ENCODE measurements around the gene VTI1B. TPM values are rescaled to one million over a fixed set of nuclear protein-coding genes. Genes with fewer than 3 reads are reported as not detected.
A peak's percentile ranks its signal among the peaks of the same experiment; 100 is the strongest.

VTI1B gene
- total and polyA plus RNA-seq, 4 donors = 26.5 to 76.3 (median 28.9) TPM

GRCh38 chr14:67638642-67639041 lies 35.8 kb downstream of the VTI1B start (continued):
- no peak for TF ChIP-seq RXRA (IDR thresholded peaks at IDR 0.05)
- TF ChIP-seq GABPA (IDR thresholded peaks at IDR 0.05 in 1 of 2, conservative IDR thresholded peaks at IDR 0.05 in 1 of 2) = no peak
- no peak for TF ChIP-seq ATF3 (IDR thresholded peaks at IDR 0.05)
- no peak for TF ChIP-seq RAD21 (IDR thresholded peaks at IDR 0.05)
- no peak for TF ChIP-seq NR2F2 (IDR thresholded peaks at IDR 0.05)
- TF ChIP-seq YY1 (IDR thresholded peaks at IDR 0.05) = no peak

- no peak overlapping the region for H3K27ac ChIP-seq (ENCODE audit: low read depth in 1 of 2, low read length in 2 of 2)
- no peaks in the 10 kb centered on the region for H3K4me1 ChIP-seq (ENCODE audit: control insufficient read depth in 4 of 4, insufficient read depth in 4 of 4, low read length in 3 of 4)
- H3K4me3 ChIP-seq (ENCODE audit: low read depth in 1 of 3, low read length in 3 of 3) = no peak overlapping the region
- no peaks in the 10 kb centered on the region for H3K9me3 ChIP-seq (ENCODE audit: control insufficient read depth in 4 of 4, low read length in 3 of 4)
- TF ChIP-seq FOXA2 (IDR thresholded peaks at IDR 0.05) = no peak
- no peak for TF ChIP-seq FOXA1 (IDR thresholded peaks at IDR 0.05)
- TF ChIP-seq YY1 (IDR thresholded peaks at IDR 0.05) = no peak
- TF ChIP-seq RXRA (IDR thresholded peaks at IDR 0.05) = peak in 1 of 2 donors; percentile 32
- peak; percentile 9 for TF ChIP-seq SP1 (IDR thresholded peaks at IDR 0.05)
- peak in 1 of 2 donors; percentile 9 for TF ChIP-seq HNF4A (conservative IDR thresholded peaks at IDR 0.05)
- no peaks in the 10 kb centered on the region for H3K27me3 ChIP-seq (ENCODE audit: control insufficient read depth in 4 of 4, insufficient read depth in 4 of 4, low read length in 3 of 4)
- DNase-seq (ENCODE audit: low spot score) = no peak
- H3K9ac ChIP-seq (ENCODE audit: low read depth in 1 of 2, low read length in 2 of 2) = no peak overlapping the region
- H3K36me3 ChIP-seq (ENCODE audit: control insufficient read depth in 4 of 4, insufficient read depth in 3 of 4, low read depth in 1 of 4, low read length in 3 of 4) = no peaks in the 10 kb centered on the region
- WGBS = 78% methylated on average over 3 of the region's 3 CpGs
Observed at GRCh38 chr14:67636361-67636919, 38.0 kb downstream of the VTI1B start.

GRCh38 chr14:67633451-67634147 lies 40.8 kb downstream of the VTI1B start:
- no peak for DNase-seq (ENCODE audit: low spot score)
- no peak for TF ChIP-seq MAX (IDR thresholded peaks at IDR 0.05)
- no peak for TF ChIP-seq FOXA1 (IDR thresholded peaks at IDR 0.05)
- TF ChIP-seq HNF4G (IDR thresholded peaks at IDR 0.05) = no peak
- no peak for TF ChIP-seq JUND (IDR thresholded peaks at IDR 0.05)
- no peak for TF ChIP-seq CTCF (IDR thresholded peaks at IDR 0.05; ENCODE audit: low read depth, low read length, missing input control)
- no peak for TF ChIP-seq SP1 (IDR thresholded peaks at IDR 0.05)
- no peak for TF ChIP-seq RAD21 (IDR thresholded peaks at IDR 0.05)
- no peak for TF ChIP-seq ATF3 (IDR thresholded peaks at IDR 0.05)
- no peak for TF ChIP-seq EGR1 (IDR thresholded peaks at IDR 0.05; ENCODE audit: low read depth in 2 of 2)
- TF ChIP-seq ZBTB33 (IDR thresholded peaks at IDR 0.05) = no peak
- no peak for TF ChIP-seq NR2F2 (IDR thresholded peaks at IDR 0.05)
- TF ChIP-seq YY1 (IDR thresholded peaks at IDR 0.05) = no peak
- TF ChIP-seq TAF1 (conservative IDR thresholded peaks at IDR 0.05) = no peak
- TF ChIP-seq HNF4A (conservative IDR thresholded peaks at IDR 0.05) = no peak
- Histone ChIP-seq H3K36me3 (ENCODE audit: control insufficient read depth in 4 of 4, insufficient read depth in 3 of 4, low read depth in 1 of 4, low read length in 3 of 4) (no peaks in the 10 kb centered on the region), H3K4me3 (ENCODE audit: low read depth in 1 of 3, low read length in 3 of 3) (no peak overlapping the region), H3K9ac (ENCODE audit: low read depth in 1 of 2, low read length in 2 of 2) (no peak overlapping the region), H3K27me3 (ENCODE audit: control insufficient read depth in 4 of 4, insufficient read depth in 4 of 4, low read length in 3 of 4) (no peaks in the 10 kb centered on the region), H3K27ac (ENCODE audit: low read depth in 1 of 2, low read length in 2 of 2) (no peak overlapping the region), H3K4me1 (ENCODE audit: control insufficient read depth in 4 of 4, insufficient read depth in 4 of 4, low read length in 3 of 4) (no peaks in the 10 kb centered on the region), H3K9me3 (ENCODE audit: control insufficient read depth in 4 of 4, low read length in 3 of 4) (no peaks in the 10 kb centered on the region)
- 93% methylated on average over 5 of the region's 5 CpGs for WGBS
